Activated CD4-positive, alpha-beta T cell treated with anti-CD3 and anti-CD28 coated beads, Interleukin-2, amount 50 U/mL, for 4 hours (primary cell): Measurements from ENCODE around the gene ERMAP.

ENCODE experiments used
- DNase-seq, 2 experiments: peaks; one replicate each; pipeline ENCODE4 v3.0.0-alpha.2; 2020

The ERMAP gene, protein sequence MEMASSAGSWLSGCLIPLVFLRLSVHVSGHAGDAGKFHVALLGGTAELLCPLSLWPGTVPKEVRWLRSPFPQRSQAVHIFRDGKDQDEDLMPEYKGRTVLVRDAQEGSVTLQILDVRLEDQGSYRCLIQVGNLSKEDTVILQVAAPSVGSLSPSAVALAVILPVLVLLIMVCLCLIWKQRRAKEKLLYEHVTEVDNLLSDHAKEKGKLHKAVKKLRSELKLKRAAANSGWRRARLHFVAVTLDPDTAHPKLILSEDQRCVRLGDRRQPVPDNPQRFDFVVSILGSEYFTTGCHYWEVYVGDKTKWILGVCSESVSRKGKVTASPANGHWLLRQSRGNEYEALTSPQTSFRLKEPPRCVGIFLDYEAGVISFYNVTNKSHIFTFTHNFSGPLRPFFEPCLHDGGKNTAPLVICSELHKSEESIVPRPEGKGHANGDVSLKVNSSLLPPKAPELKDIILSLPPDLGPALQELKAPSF

DNA sequence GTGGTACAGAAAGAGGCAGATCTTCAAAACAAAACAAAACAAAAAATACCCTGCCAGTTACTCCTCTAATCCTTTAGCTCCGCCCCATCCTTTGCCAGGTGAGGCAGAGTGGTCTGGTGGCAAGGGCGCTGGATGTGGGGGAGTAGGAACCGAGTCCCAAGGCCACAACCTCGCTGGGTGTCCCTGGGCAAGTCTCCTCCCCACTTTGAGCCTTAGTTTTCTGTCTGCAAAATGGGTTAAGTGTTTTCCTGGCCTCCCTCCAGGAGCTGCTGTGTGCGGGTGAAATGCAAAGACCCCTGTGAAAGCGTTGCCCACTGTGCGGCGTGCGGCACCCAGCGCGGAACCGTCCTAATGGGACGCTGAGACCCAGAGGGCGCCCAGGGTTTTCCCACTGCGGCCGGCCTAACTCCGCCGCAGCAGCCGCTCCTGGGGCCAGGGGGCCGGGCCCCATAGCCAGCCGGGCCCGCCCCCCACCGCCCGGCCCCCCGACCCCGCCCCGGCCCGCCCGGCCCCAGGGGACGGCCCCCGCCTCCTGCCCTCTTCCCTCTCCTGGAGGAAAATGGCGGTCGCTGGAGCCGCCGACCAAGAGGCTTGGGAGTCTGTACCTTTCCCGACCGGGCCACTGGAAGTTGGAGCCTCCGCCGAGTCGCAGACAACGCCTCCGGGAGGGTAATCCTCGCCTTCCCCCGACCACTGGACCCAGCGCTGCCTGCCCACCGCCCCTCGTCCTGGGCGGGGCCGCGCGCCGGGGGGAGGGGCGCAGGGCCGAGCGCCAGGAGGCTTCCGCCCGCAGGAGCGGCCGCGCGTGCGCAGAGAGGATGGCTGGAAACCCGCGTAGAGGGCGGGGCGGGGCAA, at the start of gene ERMAP, which contains the start of gene SVBP:
TSS of gene ERMAP (plus strand) at position 538 of the 855 bp plus-strand sequence. CDS start 13,327 bp downstream, outside the sequence.
TSS of gene SVBP (minus strand) at position 813 of the 855 bp plus-strand sequence. CDS start 853 bp downstream, outside the sequence.
- DNase-seq = peak; percentile 94

DNA sequence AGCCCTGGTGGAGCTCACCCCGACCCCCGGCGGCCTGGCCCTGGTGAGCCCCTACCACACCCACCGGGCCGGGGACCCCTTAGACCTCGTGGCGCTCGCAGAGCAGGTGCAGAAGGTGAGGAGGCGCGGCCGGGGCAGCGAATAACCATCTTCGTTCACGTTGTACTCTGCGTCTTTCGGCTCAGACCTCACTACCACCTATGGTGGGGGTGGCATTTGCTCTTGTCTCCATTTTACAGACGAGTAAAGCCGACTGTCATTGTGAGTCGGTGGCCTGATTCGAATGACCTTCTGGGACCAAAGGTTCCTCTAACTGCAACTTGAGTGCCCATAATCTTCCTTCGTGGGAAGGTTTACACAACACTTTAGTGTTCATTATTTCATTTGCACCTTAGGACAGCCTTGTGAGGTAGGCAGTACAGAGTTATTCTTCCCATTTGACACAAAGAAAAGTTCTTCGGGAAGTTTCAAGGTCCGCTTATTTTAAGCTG, 49.4 kb upstream of the ERMAP start:
- no peak for DNase-seq

DNA sequence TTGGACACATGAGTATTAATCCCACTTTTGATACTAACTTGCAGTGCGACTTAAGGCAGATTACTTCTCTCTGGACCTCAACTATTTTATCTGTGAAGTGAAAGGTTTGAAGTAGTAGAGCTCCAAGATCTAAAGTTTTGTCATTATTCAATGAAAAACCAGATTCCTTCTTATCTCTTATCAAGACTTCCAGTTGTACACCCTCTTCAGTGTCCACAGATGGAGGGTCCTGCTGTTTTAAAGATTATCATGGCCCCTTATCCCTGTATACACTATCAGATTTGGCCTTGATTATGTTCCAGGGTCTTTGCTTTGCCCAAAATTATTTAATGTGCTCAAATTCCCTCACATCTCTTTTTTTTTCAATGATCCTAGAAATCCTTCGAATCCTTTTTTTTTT, 48.8 kb upstream of the ERMAP start:
- DNase-seq = no peak

DNA sequence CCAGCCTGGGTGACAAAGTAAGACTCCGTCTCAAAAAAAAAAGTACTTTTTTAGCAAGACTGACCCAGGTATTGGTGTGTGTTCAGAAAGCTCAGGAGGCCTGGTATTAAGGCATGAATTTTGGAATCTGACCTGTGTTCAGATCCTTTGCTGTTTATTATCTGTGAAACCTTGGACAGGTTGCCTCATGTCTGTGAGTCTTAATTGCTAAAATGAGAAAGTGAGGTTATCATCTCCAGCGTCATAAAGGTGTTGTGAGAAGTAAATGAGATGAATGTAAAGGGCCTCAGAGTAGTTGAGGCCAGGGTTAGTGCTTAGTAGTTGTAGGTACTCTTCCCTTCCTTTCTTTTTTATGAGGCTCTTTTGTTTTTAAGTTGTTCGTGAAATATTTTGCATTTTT, 47.1 kb upstream of the ERMAP start:
- DNase-seq = no peak

DNA sequence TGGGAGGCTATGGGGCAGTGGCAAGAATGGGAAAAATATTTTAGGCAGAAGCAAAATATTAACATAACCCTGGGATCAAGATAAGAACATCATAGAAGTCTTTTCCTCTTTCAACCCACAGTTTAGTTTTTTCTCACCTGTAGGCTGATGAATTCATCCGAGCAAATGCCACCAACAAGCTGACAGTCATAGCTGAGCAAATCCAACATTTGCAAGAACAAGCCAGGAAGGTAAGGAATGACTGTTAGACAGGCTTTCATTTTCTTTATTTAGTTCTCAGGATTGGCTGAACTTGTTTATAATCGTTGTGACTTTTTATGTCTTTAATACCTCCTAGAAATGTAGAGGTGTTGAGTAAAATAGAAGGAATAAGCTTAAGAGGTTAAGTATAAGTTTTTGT, 43.5 kb upstream of the ERMAP start:
- no peak for DNase-seq

DNA sequence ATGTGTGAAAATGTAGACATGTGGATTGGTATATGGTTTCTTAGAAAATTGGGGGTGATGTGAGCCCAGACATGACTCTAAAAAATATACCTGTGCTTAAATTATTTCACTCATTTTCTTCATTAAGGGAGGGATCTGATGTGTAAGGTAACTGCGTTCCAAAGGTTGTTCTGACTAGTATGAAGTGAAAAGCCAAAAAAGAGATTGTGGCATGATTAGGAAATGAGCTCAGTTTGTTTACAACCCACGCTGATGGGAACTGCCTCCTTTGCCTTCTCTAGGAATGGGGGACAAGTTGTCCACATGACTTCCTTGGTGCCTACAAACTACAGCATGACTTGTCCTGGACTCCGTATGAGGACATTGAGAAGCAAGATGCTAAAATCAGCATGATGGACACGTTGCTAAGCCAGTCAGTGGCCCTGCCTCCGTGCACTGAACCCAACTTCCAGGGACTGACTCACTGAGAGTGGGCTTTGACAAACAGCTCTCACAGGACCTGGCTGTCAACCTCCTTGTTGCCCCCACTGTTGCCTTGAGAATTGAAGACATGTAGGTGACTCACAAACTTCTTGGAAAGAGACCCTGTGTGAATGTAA, 41.9 kb upstream of the ERMAP start:
- no peak for DNase-seq

DNA sequence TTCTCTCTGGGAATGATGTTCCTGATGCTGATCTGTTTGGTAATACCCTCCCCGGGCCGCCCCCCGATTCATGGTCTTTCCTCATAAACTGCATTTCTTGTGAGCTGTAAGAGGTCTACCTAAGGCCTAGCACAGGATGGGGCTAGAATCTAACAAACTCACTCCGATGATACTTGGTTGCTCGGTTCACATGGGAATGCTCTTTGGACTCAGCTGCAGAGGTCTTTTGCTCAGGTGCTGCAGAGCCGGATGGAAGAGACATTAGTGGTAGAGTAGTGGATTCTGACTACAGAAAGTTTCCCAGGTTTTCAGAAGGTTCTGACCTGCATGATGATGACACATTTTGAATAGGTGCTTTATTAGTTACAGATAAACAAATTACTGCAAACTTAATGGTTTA, 40.4 kb upstream of the ERMAP start:
- no peak for DNase-seq

DNA sequence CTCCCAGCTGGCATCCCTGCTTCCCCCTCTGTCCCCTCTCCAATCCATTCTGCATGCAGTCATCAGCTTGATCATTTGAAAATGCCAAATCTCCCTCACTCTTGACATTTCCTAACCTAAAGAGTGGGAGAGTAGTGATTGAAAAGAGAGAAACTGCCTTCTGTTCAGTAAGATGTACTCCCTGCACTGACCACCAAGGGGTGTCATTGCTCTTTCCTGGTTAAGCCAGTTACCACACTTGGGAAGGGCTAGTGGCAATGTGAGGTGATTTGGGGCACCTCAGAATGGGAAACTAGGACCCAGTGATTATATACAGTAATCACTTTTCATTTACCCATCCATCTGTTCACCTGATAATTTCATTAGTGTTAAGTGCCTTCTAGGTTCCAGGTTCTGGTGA, 39.1 kb upstream of the ERMAP start:
- no peak for DNase-seq

DNA sequence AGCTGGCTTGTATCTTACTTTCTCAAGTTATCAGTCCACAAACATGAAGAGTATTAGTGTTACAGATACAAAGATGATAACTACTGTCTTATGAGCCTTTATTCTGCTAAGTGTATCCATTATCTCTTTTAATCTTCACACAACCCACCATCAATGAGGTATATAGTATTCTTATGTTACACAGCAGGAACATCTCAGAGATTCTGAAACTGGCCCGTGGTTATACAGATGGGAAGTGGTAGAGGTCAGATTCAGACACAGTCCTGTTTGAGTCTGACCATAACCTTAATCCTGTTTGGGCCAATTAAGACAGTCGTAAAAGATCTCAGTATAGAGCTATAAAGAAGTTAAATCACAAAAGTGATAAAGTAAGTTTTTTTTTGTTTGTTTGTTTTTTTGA, 37.2 kb upstream of the ERMAP start:
- DNase-seq = no peak

DNA sequence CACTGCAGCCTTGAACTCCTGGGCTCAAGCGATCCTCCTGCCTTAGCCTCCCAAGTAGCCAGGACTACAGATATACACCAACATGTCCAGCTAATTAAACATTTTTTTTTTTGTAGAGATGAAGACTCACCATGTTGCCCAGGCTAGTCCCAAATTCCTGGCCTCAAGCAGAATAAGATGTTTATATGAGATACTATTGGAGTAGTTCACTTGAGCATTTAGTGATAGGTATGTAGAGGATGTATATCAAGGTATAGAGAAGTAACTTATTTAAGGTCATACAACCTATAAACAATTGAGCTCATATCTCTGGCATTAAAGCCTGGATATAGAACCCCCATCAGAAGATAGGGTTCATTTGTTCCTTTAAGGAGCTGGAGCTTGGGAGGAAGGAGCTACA, 36.7 kb upstream of the ERMAP start:
- DNase-seq = no peak

DNA sequence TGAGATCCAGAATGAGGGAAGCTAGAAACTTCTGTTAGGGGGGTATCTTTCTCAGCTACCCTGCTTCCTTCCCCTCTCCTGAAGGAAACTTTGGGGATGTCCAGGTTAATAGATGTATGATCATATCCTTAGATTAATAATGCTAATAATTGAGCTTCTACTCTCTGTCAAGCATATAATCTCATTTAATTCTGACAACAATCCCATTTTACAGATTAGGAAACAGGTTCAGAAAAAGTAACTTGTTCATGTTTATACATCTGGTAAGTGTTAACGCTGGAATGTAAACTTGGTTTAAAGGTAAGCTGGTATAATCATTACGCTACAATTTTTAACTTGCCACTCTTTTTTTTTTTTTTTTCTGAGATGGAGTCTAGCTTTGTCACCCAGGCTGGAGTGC, 33.8 kb upstream of the ERMAP start:
- no peak for DNase-seq

DNA sequence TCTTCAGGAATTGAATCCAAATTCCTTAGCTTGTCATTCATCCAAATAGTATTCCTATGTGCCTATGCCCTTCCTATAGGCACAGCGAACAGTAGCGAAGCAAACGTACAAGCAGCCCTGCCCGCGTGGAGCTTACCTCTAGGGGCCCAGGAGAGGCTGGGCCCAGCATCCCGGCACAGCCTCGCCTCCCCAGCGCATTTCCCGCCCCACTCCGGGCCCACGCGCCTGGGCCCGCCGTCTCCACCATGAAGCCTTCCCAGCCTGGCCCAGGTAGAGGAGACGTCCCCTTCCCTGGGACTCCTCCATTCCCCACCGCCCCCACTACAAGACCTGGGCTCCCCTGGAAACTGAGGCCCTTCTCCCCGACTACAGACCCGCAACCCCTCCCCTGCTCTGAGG, 32.4 kb upstream of the ERMAP start:
- no peak for DNase-seq

DNA sequence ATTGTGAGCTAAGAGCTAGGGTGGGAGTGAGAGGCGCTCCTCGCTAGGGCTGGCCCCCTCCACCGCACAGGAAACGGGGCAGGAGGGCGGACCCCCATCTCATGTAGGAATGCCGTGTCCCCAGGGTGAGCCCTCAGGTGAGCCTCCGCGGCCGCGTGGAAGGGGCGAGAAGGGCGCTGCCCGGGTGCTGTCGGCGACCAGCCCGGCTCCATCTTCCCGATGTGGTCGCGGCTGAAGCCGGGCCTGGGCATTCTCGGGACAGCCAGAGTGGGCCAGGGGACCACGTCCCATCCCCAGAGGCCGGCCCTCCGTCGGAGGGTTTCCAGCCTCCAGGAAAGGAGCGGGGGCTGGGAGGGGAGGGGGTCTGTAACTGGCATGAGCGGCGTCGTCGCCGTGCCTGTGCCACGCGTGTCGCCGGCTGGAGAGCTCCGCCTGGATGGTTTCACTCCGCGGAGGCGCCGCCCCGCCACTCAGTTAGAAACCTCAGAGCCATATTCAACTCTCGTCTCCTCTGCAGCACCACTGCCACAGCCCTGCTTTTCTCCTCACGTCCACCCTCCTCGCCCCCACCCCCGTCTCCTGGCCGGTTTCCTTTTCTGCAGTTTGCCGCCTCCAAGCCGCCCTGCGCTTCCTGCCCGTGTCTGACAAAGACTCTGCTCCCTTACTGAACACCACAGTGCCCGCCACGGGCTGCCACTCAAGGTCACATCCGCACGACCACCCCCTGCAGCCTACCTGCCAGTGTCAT, 31.8 kb upstream of the ERMAP start, which contains the start of gene TMEM269:
TSS of gene TMEM269 (plus strand) at position 46 of the 748 bp plus-strand sequence. CDS start 4,903 bp downstream, outside the sequence.
- peak; percentile 37 for DNase-seq

DNA sequence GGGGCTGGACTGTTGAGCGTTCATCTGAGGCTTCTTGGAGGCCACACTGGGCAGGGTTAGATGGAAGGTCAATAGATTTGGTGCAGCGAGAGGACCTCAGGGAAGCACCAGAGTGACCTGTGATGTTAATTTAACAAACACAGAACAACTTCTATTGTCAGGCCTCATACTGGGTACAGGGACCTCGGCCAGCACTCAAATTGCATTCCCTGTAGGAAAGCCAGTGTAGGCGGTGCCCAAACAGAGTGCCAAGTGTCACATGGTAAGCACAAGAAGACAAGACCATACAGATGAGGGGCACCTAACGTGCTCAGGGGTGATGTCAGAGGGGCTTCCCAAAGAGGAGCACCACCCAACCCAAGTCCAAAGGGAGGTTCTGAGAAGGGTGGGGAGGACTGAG, 30.8 kb upstream of the ERMAP start:
- DNase-seq = no peak

DNA sequence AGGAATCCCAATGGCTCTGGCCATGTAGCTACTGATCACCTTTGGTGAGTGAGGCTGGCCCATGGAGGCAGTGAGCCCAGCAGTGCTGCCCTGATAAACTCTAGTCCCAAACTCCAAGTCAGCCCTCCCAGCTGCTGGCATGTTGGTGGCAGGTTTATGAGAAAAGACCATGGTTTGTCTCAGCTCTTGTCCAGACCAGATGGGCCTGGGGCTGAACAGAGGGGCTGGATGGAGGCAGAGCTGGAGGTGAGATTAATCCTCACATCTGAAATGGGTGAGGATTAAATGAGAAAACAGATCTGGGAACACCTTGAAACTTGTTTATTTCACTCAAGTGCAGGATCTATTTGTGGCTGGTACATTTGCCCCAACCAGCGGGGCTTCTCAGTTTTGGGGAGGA, 28.9 kb upstream of the ERMAP start:
- no peak for DNase-seq

DNA sequence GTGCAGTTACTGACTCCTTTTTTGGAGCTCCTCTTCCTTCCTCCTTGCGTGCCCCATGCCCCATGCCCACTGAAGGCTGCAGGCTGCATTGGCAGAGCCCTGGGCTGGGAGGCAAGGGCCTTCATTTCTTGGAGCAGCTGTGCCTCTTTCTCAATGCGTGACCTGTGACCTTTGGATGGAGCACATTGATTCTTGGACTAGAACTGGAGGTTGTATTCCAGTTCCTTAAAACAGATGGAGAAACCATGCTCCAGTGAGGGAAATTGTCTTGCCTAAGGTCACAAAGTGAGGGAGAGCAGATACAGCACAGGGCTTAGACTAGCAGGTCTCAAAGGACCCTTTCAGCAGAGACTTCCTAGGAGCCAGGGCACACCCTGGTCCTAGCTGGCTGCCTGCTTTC, 23.1 kb upstream of the ERMAP start:
- no peak for DNase-seq

DNA sequence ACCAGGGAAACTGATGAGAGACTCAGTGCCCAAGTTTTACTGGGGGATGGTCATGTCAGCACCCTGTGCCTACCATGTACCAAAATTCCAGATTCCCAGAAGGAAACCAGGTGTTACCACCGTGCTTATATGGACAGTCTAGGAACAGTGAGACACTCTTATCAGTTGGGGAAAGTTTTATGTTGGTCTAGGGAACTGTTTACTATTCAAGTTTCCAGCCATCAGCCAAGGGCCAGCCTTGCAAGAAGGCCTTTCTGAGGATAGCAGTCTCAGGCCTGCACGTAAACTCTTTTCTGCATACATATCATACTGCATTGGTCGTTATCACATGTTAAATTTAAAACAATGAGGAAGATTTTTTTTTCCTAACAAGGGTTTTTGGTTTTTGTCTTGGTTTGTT, 19.5 kb upstream of the ERMAP start:
- no peak for DNase-seq

DNA sequence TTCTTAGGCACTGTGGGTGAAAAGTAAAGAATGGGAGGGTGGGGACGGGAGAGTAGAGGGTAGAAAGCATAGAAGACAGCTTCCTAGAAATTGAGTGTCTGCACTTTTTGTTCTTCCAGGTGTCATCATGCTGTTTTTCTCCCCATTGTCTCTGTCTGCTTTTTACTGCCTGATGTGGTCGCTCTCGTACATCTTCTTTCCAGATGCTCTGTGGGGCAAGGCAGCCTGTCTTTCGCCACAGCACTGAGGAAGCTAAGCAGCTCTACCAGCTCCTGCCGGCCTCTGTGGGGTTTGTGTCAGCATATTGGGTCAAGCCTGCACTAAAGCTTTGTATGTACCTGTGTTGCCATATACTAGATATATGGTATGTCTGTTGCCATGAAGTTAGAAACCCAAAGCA, 18.9 kb upstream of the ERMAP start:
- no peak for DNase-seq

DNA sequence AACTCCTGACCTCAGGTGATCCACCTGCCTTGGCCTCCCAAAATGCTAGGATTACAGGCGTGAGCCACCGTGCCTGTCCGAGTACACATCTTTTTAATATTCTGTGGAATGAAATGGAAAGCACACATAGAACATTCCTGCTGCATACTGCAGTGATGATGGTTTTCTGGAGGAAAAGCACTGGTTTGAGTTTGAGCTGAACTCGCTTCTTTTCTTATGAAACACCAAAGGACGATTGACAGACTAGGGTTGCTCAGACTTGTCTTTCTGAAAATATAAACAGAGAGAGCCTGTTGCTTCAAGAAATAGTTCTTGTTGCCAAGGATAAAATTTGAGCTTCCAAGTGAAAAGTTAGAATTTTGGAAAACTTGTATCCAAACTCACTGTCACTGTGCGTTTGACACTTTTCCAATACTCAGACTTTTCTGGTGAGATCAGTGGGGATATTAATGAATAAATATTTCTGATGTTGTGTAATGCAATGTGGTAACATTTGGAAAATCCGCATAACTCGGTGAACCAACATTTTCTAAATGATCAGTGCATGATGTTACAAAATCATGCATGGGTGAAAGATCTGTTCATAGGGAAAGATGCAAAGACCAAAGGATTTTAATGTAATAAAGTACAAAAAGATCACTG, 15.0 kb upstream of the ERMAP start:
- no peak for DNase-seq

DNA sequence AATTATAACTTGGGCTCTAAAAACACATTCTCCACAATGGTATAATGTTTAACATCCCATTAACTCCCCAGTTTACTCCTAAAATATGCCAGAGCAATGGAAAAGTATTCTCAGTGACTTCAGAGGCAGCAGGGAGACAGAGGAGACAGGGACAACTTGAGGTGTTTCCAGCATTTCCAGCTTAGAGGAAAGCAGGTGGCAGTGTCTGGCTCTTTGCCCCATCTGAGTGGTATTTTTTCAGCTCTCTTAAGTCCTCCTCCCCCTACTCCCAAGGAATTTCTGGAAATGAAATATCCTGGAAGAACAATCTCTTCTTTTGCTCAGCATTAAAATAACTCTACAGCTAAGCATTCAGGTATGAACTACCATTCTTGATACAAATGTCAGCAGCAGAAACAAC, 10.8 kb upstream of the ERMAP start:
- DNase-seq = no peak

DNA sequence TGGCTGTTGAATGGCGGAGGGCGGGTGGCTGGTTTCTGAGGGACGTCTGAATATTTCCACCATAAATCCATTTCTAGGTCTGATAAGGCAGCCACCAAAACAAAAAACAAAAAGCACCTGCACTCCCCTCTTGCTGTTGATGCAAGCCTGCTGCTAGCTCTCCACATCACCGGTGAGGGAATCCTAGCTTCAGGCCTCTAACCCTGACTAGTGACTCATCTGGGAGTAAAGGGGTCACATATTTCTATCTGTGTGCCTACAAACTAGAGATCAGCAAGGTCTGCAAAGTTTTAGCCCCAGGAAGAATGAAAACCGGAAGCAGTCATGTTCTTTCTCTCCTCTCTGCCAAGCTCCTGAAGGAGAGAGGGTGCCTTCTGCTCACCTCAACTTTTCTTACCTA, 10.3 kb upstream of the ERMAP start:
- no peak for DNase-seq
